Measurements from ENCODE around the gene CCDC121. TPM values are rescaled to one million over a fixed set of nuclear protein-coding genes. Genes with fewer than 3 reads are reported as not detected.
A peak's percentile ranks its signal among the peaks of the same experiment; 100 is the strongest.

The CCDC121 gene
- total and polyA plus RNA-seq, 2 of the 4 experiments (the other 2 are of a cell fraction) = 0.65 to 2.0 TPM

DNA sequence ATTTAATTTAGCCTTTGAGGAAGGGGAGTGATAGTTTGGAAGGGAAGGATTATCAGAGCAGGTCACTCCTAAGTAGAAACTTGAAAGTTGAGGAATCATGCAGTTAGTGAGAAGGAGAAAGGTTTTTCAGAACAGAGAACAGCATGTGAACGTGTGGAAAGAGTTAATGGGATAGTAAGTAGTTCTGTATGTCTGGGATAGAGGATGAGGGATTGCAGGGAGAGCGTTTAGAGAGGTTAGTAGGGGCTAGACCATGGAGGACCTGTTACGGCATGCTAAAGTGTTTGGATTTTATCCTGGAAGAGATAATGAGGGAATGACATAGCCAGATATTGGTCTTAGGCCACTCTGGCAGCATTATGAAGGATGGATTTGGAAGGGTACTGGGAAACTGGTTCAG lies 44.2 kb downstream of the CCDC121 start:
- H3K4me2 ChIP-seq (ENCODE audit: low read depth, low read length) = peak overlapping the region; percentile 98
- H3K9me1 ChIP-seq (ENCODE audit: insufficient read depth, low read length) = peaks cover 6% of the 10 kb centered on the region; the same call in 1 of the 2 replicates
- H3K27ac ChIP-seq (ENCODE audit: insufficient read depth, low read length) = no peak overlapping the region
- peaks cover 15% of the 10 kb centered on the region; the same call in 1 of the 2 replicates for H4K20me1 ChIP-seq (ENCODE audit: insufficient read depth, low read length)
- no peaks in the 10 kb centered on the region; the same call in 1 of the 2 replicates for H3K9me3 ChIP-seq (ENCODE audit: control insufficient read depth, insufficient read depth, low read length)
- no peak overlapping the region for H3K18ac ChIP-seq (ENCODE audit: low read depth, low read length)
- H3K27me3 ChIP-seq (ENCODE audit: control insufficient read depth, insufficient read depth, low read length) = no peaks in the 10 kb centered on the region
- peaks cover 3% of the 10 kb centered on the region; the same call in 1 of the 2 replicates for H3K4me1 ChIP-seq (ENCODE audit: control insufficient read depth, insufficient read depth, low read length)
- no peak overlapping the region for H2BK20ac ChIP-seq (ENCODE audit: low read depth, low read length)
- ATAC-seq (ENCODE audit: low read depth) (no peak), DNase-seq (no peak)
- H3K23ac ChIP-seq (ENCODE audit: low read depth, low read length) = peak overlapping the region; percentile 56; the same call in 1 of the 2 replicates
- TF ChIP-seq, protein P1, sequence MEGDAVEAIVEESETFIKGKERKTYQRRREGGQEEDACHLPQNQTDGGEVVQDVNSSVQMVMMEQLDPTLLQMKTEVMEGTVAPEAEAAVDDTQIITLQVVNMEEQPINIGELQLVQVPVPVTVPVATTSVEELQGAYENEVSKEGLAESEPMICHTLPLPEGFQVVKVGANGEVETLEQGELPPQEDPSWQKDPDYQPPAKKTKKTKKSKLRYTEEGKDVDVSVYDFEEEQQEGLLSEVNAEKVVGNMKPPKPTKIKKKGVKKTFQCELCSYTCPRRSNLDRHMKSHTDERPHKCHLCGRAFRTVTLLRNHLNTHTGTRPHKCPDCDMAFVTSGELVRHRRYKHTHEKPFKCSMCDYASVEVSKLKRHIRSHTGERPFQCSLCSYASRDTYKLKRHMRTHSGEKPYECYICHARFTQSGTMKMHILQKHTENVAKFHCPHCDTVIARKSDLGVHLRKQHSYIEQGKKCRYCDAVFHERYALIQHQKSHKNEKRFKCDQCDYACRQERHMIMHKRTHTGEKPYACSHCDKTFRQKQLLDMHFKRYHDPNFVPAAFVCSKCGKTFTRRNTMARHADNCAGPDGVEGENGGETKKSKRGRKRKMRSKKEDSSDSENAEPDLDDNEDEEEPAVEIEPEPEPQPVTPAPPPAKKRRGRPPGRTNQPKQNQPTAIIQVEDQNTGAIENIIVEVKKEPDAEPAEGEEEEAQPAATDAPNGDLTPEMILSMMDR (conservative IDR thresholded peaks at IDR 0.05; ENCODE audit: low read depth, low read length) = no peak
- no peak for TF ChIP-seq NFE2L2 (IDR thresholded peaks at IDR 0.05; ENCODE audit: low read depth, low read length)
- TF ChIP-seq RFX5 (IDR thresholded peaks at IDR 0.05; ENCODE audit: low read depth, low read length) = no peak
- TF ChIP-seq, protein P2, sequence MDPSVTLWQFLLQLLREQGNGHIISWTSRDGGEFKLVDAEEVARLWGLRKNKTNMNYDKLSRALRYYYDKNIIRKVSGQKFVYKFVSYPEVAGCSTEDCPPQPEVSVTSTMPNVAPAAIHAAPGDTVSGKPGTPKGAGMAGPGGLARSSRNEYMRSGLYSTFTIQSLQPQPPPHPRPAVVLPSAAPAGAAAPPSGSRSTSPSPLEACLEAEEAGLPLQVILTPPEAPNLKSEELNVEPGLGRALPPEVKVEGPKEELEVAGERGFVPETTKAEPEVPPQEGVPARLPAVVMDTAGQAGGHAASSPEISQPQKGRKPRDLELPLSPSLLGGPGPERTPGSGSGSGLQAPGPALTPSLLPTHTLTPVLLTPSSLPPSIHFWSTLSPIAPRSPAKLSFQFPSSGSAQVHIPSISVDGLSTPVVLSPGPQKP (IDR thresholded peaks at IDR 0.05; ENCODE audit: borderline replicate concordance, low read depth, low read length) = no peak
- TF ChIP-seq, protein P3, sequence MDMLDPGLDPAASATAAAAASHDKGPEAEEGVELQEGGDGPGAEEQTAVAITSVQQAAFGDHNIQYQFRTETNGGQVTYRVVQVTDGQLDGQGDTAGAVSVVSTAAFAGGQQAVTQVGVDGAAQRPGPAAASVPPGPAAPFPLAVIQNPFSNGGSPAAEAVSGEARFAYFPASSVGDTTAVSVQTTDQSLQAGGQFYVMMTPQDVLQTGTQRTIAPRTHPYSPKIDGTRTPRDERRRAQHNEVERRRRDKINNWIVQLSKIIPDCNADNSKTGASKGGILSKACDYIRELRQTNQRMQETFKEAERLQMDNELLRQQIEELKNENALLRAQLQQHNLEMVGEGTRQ (IDR thresholded peaks at IDR 0.05; ENCODE audit: low read depth, low read length) = no peak
- no peak for TF ChIP-seq FOS (IDR thresholded peaks at IDR 0.05; ENCODE audit: low read depth, low read length)
- no peak for TF ChIP-seq MXI1 (IDR thresholded peaks at IDR 0.05; ENCODE audit: borderline replicate concordance, low read depth, low read length)
- no peak for TF ChIP-seq RCOR1 (IDR thresholded peaks at IDR 0.05; ENCODE audit: insufficient replicate concordance, low read length)
- no peak for TF ChIP-seq CHD1 (IDR thresholded peaks at IDR 0.05; ENCODE audit: low read depth, low read length)
- no peak for TF ChIP-seq SMC3 (IDR thresholded peaks at IDR 0.05; ENCODE audit: low read depth, low read length)
- no peak for TF ChIP-seq CEBPB (IDR thresholded peaks at IDR 0.05; ENCODE audit: low read depth, low read length)
- TF ChIP-seq MAFK (IDR thresholded peaks at IDR 0.05; ENCODE audit: low read depth, low read length) = no peak
- no peak for TF ChIP-seq MAZ (IDR thresholded peaks at IDR 0.05; ENCODE audit: borderline replicate concordance, low read depth, low read length)
- H2AFZ ChIP-seq (replicated peaks; ENCODE audit: low read length, poor library complexity) = no peak overlapping the region
- dilution Hi-C loops (cut with HindIII; ENCODE audit: low sequenced_read_pairs, unreplicated experiment) (no loop called here), intact Hi-C loops (cut with micrococcal nuclease) (no loop called here), in situ Hi-C loops (cut with MboI; ENCODE audit: low sequenced_read_pairs) (no loop called here)
- H2AK5ac ChIP-seq (ENCODE audit: low read depth, low read length) = no peak overlapping the region
- no peak overlapping the region for H4K8ac ChIP-seq (ENCODE audit: low read depth in 2 of 2, low read length in 2 of 2)
- no peak overlapping the region for H2AK9ac ChIP-seq (replicated peaks; ENCODE audit: low read depth, low read length, poor library complexity)
- H2BK15ac ChIP-seq (ENCODE audit: low read depth, low read length) = no peak overlapping the region
- H2BK120ac ChIP-seq (ENCODE audit: low read depth, low read length) = no peak overlapping the region
- no peak overlapping the region for H4K5ac ChIP-seq (ENCODE audit: low read depth, low read length)
- no peak overlapping the region for H3K4ac ChIP-seq (ENCODE audit: low read depth, low read length)
- H3K36me3 ChIP-seq (ENCODE audit: control insufficient read depth, insufficient read depth, low read length) = no peaks in the 10 kb centered on the region
- H3K9ac ChIP-seq (ENCODE audit: low read depth, low read length) = no peak overlapping the region
- H3K56ac ChIP-seq (ENCODE audit: extremely low read depth, insufficient read depth, low read length) = no peak overlapping the region
- POLR2A ChIA-PET (ENCODE audit: unreplicated experiment) = no interaction called here
- H3K79me1 ChIP-seq (ENCODE audit: low read depth in 1 of 2, low read length in 2 of 2) = peaks cover 10 to 33% of the 10 kb centered on the region in 2 experiments
- 0 out of 2 replicates have a peak overlapping the region, but pooled peaks have one; percentile 6 for H3K14ac ChIP-seq (replicated peaks; ENCODE audit: low read depth, low read length)
- CTCF ChIA-PET = no interaction called here
- no peak overlapping the region for H2BK5ac ChIP-seq (ENCODE audit: low read depth, low read length, poor library complexity, severe bottlenecking)
- H4K91ac ChIP-seq (ENCODE audit: insufficient read depth, low read depth, low read length) = no peak overlapping the region
- no TSS peak for BruUV-seq (replicated peaks)
- no peak overlapping the region for H3K4me3 ChIP-seq (ENCODE audit: insufficient read depth, low read depth, low read length)
- WGBS, 2 experiments (ENCODE audit: extremely low coverage in 2 of 2, insufficient read length in 1 of 2) = 93 to 100% methylated on average over 1 to 3 of the region's 3 CpGs
